H9 (cell line): Measurements from ENCODE around the gene UBE2L5. TPM values are rescaled to one million over a fixed set of nuclear protein-coding genes. Genes with fewer than 3 reads are reported as not detected.

Source experiments
- DNase-seq: peaks from one replicate; pipeline ENCODE4 v3.0.0-alpha.2; 2017
- H2AFZ ChIP-seq: one replicate; pipeline ENCODE4 v1.6.1; 2013; ENCODE audit warnings: mild to moderate bottlenecking, low read length, control low read depth, moderate library complexity
- H2AK5ac ChIP-seq: 2 replicates; pipeline ENCODE4 v1.6.1; 2013; ENCODE audit warnings: low read length, control low read depth, mixed read lengths; ENCODE audit not compliant: insufficient read length
- H2BK120ac ChIP-seq: one replicate; pipeline ENCODE4 v1.6.1; 2013; ENCODE audit warnings: low read depth, mild to moderate bottlenecking, low read length, control low read depth, inconsistent platforms; ENCODE audit not compliant: poor library complexity, severe bottlenecking
- H2BK12ac ChIP-seq: 2 replicates; pipeline ENCODE4 v1.6.1; 2013; ENCODE audit warnings: low read length, control low read depth, mixed read lengths, low read depth; ENCODE audit not compliant: insufficient read length
- H2BK15ac ChIP-seq: 2 replicates; pipeline ENCODE4 v1.6.1; 2013; ENCODE audit warnings: low read depth, low read length, control low read depth
- H2BK20ac ChIP-seq: one replicate; pipeline ENCODE4 v1.6.1; 2013; ENCODE audit warnings: low read depth, mild to moderate bottlenecking, low read length, control low read depth, inconsistent platforms; ENCODE audit not compliant: poor library complexity, severe bottlenecking
- H2BK5ac ChIP-seq: 2 replicates; pipeline ENCODE4 v1.6.1; 2013; ENCODE audit warnings: low read length, control low read depth, mixed read lengths; ENCODE audit not compliant: insufficient read length
- H3K14ac ChIP-seq: 2 replicates; pipeline ENCODE4 v1.6.1; 2013; ENCODE audit warnings: low read length, control low read depth; ENCODE audit not compliant: insufficient read depth
- H3K18ac ChIP-seq: 2 replicates; pipeline ENCODE4 v1.6.1; 2013; ENCODE audit warnings: low read depth, mild to moderate bottlenecking, mixed read lengths, low read length, control low read depth; ENCODE audit not compliant: insufficient read length
- H3K23ac ChIP-seq: 2 replicates; pipeline ENCODE4 v1.6.1; 2013; ENCODE audit warnings: low read length, control low read depth, mixed read lengths, low read depth; ENCODE audit not compliant: insufficient read length
- H3K23me2 ChIP-seq: 2 replicates; pipeline ENCODE4 v1.6.1; 2013; ENCODE audit warnings: low read depth, mild to moderate bottlenecking, mixed read lengths, low read length, control low read depth; ENCODE audit not compliant: insufficient read length, poor library complexity, severe bottlenecking
- H3K27ac ChIP-seq: 2 replicates; pipeline ENCODE4 v1.5.1; 2013; ENCODE audit warnings: low read length, control low read depth, mixed read lengths, low read depth; ENCODE audit not compliant: insufficient read length
- H3K27me3 ChIP-seq: 2 replicates; pipeline ENCODE4 v1.6.1; 2013; ENCODE audit warnings: low read length, control low read depth, inconsistent platforms; ENCODE audit not compliant: insufficient read depth
- H3K4ac ChIP-seq: 2 replicates; pipeline ENCODE4 v1.6.1; 2013; ENCODE audit warnings: low read depth, mild to moderate bottlenecking, control low read depth, inconsistent platforms, low read length, moderate library complexity
- H3K4me1 ChIP-seq: 2 replicates; pipeline ENCODE4 v1.6.1; 2013; ENCODE audit warnings: low read length, control low read depth, inconsistent platforms; ENCODE audit not compliant: insufficient read depth
- H3K4me2 ChIP-seq: 2 replicates; pipeline ENCODE4 v1.6.1; 2013; ENCODE audit warnings: low read length, control low read depth, mixed read lengths; ENCODE audit not compliant: insufficient read length, insufficient read depth
- H3K56ac ChIP-seq: 2 replicates; pipeline ENCODE4 v1.6.1; 2013; ENCODE audit warnings: low read depth, mild to moderate bottlenecking, mixed read lengths, low read length, control low read depth; ENCODE audit not compliant: insufficient read length
- H3K79me1 ChIP-seq: 2 replicates; pipeline ENCODE4 v1.6.1; 2013; ENCODE audit warnings: low read depth, mild to moderate bottlenecking, moderate library complexity, low read length, control low read depth, inconsistent platforms; ENCODE audit not compliant: insufficient read depth, poor library complexity, severe bottlenecking
- H3K79me2 ChIP-seq: 2 replicates; pipeline ENCODE4 v1.6.1; 2013; ENCODE audit warnings: low read length, control low read depth, inconsistent platforms; ENCODE audit not compliant: insufficient read depth
- H3K9ac ChIP-seq: 2 replicates; pipeline ENCODE4 v1.6.1; 2013; ENCODE audit warnings: low read length, control low read depth, mixed read lengths; ENCODE audit not compliant: insufficient read length; ENCODE audit errors: extremely low read depth
- H3K9me3 ChIP-seq: one replicate; pipeline ENCODE4 v1.6.1; 2013; ENCODE audit warnings: low read depth, low read length, inconsistent platforms; ENCODE audit not compliant: control insufficient read depth
- H3T11ph ChIP-seq: one replicate; pipeline ENCODE4 v1.6.1; 2013; ENCODE audit warnings: mild to moderate bottlenecking, low read length, control low read depth, inconsistent platforms
- H4K20me1 ChIP-seq: one replicate; pipeline ENCODE4 v1.6.1; 2013; ENCODE audit not compliant: control insufficient read depth, insufficient read length, insufficient read depth
- H4K5ac ChIP-seq: 2 replicates; pipeline ENCODE4 v1.6.1; 2013; ENCODE audit warnings: low read depth, mild to moderate bottlenecking, mixed read lengths, low read length, control low read depth; ENCODE audit not compliant: insufficient read length
- H4K8ac ChIP-seq: replicated peaks from 2 replicates; pipeline ENCODE4 v1.6.1; 2013; ENCODE audit warnings: low read length, control low read depth, mixed read lengths, low read depth; ENCODE audit not compliant: insufficient read length
- H4K91ac ChIP-seq: 2 replicates; pipeline ENCODE4 v1.6.1; 2013; ENCODE audit warnings: low read depth, mild to moderate bottlenecking, moderate library complexity, mixed read lengths, low read length, control low read depth; ENCODE audit not compliant: insufficient read length
- H3K27ac Mint-ChIP-seq, 3 experiments: 2 replicates in 2 of 3; 3 replicates in 1 of 3; pipeline ENCODE4 v1.8.0; 2020 to 2021; ENCODE audit warnings: mixed read lengths in 3 of 3, mild to moderate bottlenecking in 1 of 3, moderate library complexity in 1 of 3
- H3K27me3 Mint-ChIP-seq: 2 replicates; pipeline ENCODE4 v1.8.0; 2021; ENCODE audit warnings: low read depth, mild to moderate bottlenecking, moderate library complexity, mixed read lengths
- H3K36me3 Mint-ChIP-seq, 3 experiments: 2 replicates in 2 of 3; 3 replicates in 1 of 3; pipeline ENCODE4 v1.8.0; 2020 to 2021; ENCODE audit warnings: low read depth in 3 of 3, mixed read lengths in 3 of 3; ENCODE audit not compliant: insufficient read depth in 1 of 3
- H3K4me1 Mint-ChIP-seq, 2 experiments: 2 replicates each; pipeline ENCODE4 v1.8.0; 2020; ENCODE audit warnings: mixed read lengths in 2 of 2
- H3K4me3 Mint-ChIP-seq, 2 experiments: 2 replicates in 1 of 2; 3 replicates in 1 of 2; pipeline ENCODE4 v1.8.0; 2020 to 2021; ENCODE audit warnings: mild to moderate bottlenecking in 2 of 2, mixed read lengths in 2 of 2, moderate library complexity in 1 of 2
- H3K9me3 Mint-ChIP-seq, 2 experiments: 2 replicates in 1 of 2; 3 replicates in 1 of 2; pipeline ENCODE4 v1.8.0; 2020; ENCODE audit warnings: mild to moderate bottlenecking in 2 of 2, mixed read lengths in 2 of 2, moderate library complexity in 1 of 2
- CTCF ChIP-seq: fragments of 200-600 bp; sonication (generic); conservative IDR thresholded peaks from 3 replicates; pipeline ENCODE4 v1.8.0; 2021; ENCODE audit warnings: antibody characterized with exemption, mild to moderate bottlenecking
- WGBS: extraction: QIAGEN DNeasy Blood & Tissue Kit; methylation state at CpG from one replicate; pipeline ENCODE4 v1.1.7; 2013; ENCODE audit warnings: missing lambda C conversion rate, low lambda C conversion rate, mixed read lengths; ENCODE audit not compliant: insufficient read length; ENCODE audit errors: extremely low coverage; 5-methylcytosine and 5-hydroxymethylcytosine counted together
- total RNA-seq: library from RNA; stranded (reverse); gene quantifications from 2 replicates; pipeline ENCODE4 v1.2.1, GENCODE V29; 2021

Gene UBE2L5
- total RNA-seq, 1 experiment from 2014 or later = 0.20 TPM

GRCh38 chr13:30394751-30395191, 27.5 kb upstream of the UBE2L5 start:
- Histone ChIP-seq H3K18ac (no peak overlapping the region), H3T11ph (no peak overlapping the region), H3K23me2 (peaks cover 7% of the 10 kb centered on the region), H2BK15ac (no peak overlapping the region), H4K5ac (no peak overlapping the region), H3K4me1 (no peaks in the 10 kb centered on the region; the same call in 1 of the 2 replicates), H4K20me1 (no peaks in the 10 kb centered on the region), H3K9ac (no peak overlapping the region), H3K23ac (no peak overlapping the region), H2BK5ac (no peak overlapping the region), H4K8ac (no peak overlapping the region), H3K27ac (no peak overlapping the region), H3K9me3 (no peaks in the 10 kb centered on the region), H4K91ac (no peak overlapping the region), H3K14ac (peak overlapping the region; percentile 32; the same call in 1 of the 2 replicates), H2BK20ac (no peak overlapping the region), H3K4ac (no peak overlapping the region), H2AFZ (peak overlapping the region; percentile 97), H3K27me3 (no peaks in the 10 kb centered on the region), H3K56ac (no peak overlapping the region), H3K79me1 (no peaks in the 10 kb centered on the region), H3K4me2 (peak overlapping the region; percentile 71), H2BK120ac (no peak overlapping the region), H2AK5ac (no peak overlapping the region), H3K79me2 (no peaks in the 10 kb centered on the region), H2BK12ac (no peak overlapping the region)
- no peak for TF ChIP-seq CTCF
- peak overlapping the region; percentile 54 to 67; a peak in 2 of 5 replicates for H3K4me3 Mint-ChIP-seq
- DNase-seq = no peak
- peaks cover 16 to 21% of the 10 kb centered on the region in 2 experiments for H3K4me1 Mint-ChIP-seq
- no peak overlapping the region; a peak in 1 of 7 replicates for H3K27ac Mint-ChIP-seq
- H3K9me3 Mint-ChIP-seq = no peaks in the 10 kb centered on the region
- WGBS = no CpG with 5 or more reads among the region's 7 CpGs
- peaks cover 11% of the 10 kb centered on the region for H3K27me3 Mint-ChIP-seq
- no peaks in the 10 kb centered on the region for H3K36me3 Mint-ChIP-seq
